HG02678 (cell line): ENCODE results near the gene LAMTOR2.

ENCODE experiments used
- ATAC-seq: cut with Tn5 transposase; IDR thresholded peaks from one replicate; pipeline ENCODE4 v1.9.1; 2021; ENCODE audit warnings: mild to moderate bottlenecking, moderate library complexity; ENCODE audit not compliant: unreplicated experiment

Gene LAMTOR2

GRCh38 chr1:156096640-156097391 lies 42.2 kb downstream of the LAMTOR2 start:
- ATAC-seq: peak; percentile 64

- no peak for ATAC-seq
These were observed 43.1 kb downstream of the LAMTOR2 start for GRCh38 chr1:156097499-156098178.

- ATAC-seq: no peak
These were observed 44.2 kb downstream of the LAMTOR2 start for GRCh38 chr1:156098784-156099183.

GRCh38 chr1:156099282-156099681 lies 44.7 kb downstream of the LAMTOR2 start:
- ATAC-seq: no peak

- ATAC-seq: no peak
These were observed 45.8 kb downstream of the LAMTOR2 start for GRCh38 chr1:156100205-156100995.

- ATAC-seq: no peak
These were observed 47.3 kb downstream of the LAMTOR2 start for GRCh38 chr1:156101880-156102279.

- no peak for ATAC-seq
These were observed 48.3 kb downstream of the LAMTOR2 start for GRCh38 chr1:156102633-156103511.

- ATAC-seq: no peak
These were observed 49.0 kb downstream of the LAMTOR2 start for GRCh38 chr1:156103521-156103947.

- ATAC-seq: no peak
These were observed 49.7 kb downstream of the LAMTOR2 start for GRCh38 chr1:156104065-156104810.

GRCh38 chr1:156104861-156105832 lies 50.6 kb downstream of the LAMTOR2 start:
- no peak for ATAC-seq

GRCh38 chr1:156106624-156107488 lies 52.3 kb downstream of the LAMTOR2 start:
- no peak for ATAC-seq

- ATAC-seq: no peak
These were observed 53.5 kb downstream of the LAMTOR2 start for GRCh38 chr1:156108057-156108456.
